K562 (cell line): Measurements from ENCODE around the gene CNTNAP4. TPM values are rescaled to one million over a fixed set of nuclear protein-coding genes. Genes with fewer than 3 reads are reported as not detected.

ENCODE experiments used
- ATAC-seq: fragments of 200-7000 bp; cut with Tn5 transposase; 3 replicates; pipeline ENCODE4 v1.9.1; 2020; ENCODE audit warnings: moderate library complexity
- BruUV-seq: library from RNA; stranded (reverse); fragments of 400-500 nt; replicated peaks from 2 replicates; lab custom pipeline; 2021; lab: Mats Ljungman, UMichigan
- CTCF ChIA-PET: fragments of 300-600 bp; formaldehyde crosslinking; extraction: SDS; loops from one replicate; lab custom pipeline; 2021; ENCODE audit warnings: low intra/inter-chr PET ratio; lab: Yijun Ruan, JAX
- POLR2A ChIA-PET: fragments of 300-600, 350-650 bp; sonication (Branson Sonifier 250); formaldehyde crosslinking; extraction: SDS; loops from one replicate; lab custom pipeline; 2021; ENCODE audit warnings: antibody characterized with exemption, inconsistent platforms; lab: Yijun Ruan, JAX
- DNase-seq, 4 experiments: peaks; one replicate each; pipeline versions ENCODE4 v3.0.0 to v3.0.0-alpha.2; 2011 to 2018; ENCODE audit warnings: low spot score in 3 of 4, mixed read lengths in 3 of 4; ENCODE audit errors: extremely low read depth in 1 of 4
- FAIRE-seq: peaks from 2 replicates; lab custom pipeline; 2011; peaks lifted over from hg19 to GRCh38; lab: Jason Lieb, UNC
- H2AFZ ChIP-seq: 2 replicates; pipeline ENCODE4 v1.6.0; 2011; ENCODE audit warnings: low read depth, low read length, control low read depth, inconsistent platforms
- H3K27ac ChIP-seq: fragments of 200-600 bp; 3 replicates; pipeline ENCODE4 v1.8.0; 2011; ENCODE audit warnings: low read depth, mild to moderate bottlenecking, control low read depth, inconsistent platforms, low read length, moderate library complexity, mixed read lengths; ENCODE audit errors: extremely low read depth
- H3K27me3 ChIP-seq, 2 experiments: fragments of 300-600 bp in 1 of 2; 2 replicates in 1 of 2; 3 replicates in 1 of 2; pipeline versions ENCODE4 v1.6.0 to v1.8.0; 2011; ENCODE audit warnings: inconsistent platforms in 2 of 2, low read length in 2 of 2, mild to moderate bottlenecking in 1 of 2, mixed read lengths in 1 of 2, moderate library complexity in 1 of 2; ENCODE audit not compliant: control insufficient read depth in 2 of 2, insufficient read depth in 2 of 2
- H3K36me3 ChIP-seq: fragments of 300-600 bp; 3 replicates; pipeline ENCODE4 v1.8.0; 2011; ENCODE audit warnings: mild to moderate bottlenecking, low read length, inconsistent platforms; ENCODE audit not compliant: control insufficient read depth, insufficient read depth
- H3K4me1 ChIP-seq, 2 experiments: fragments of 200-600 bp in 1 of 2; replicated peaks in 1 of 2; 2 replicates in 1 of 2; 3 replicates in 1 of 2; pipeline versions ENCODE4 v1.5.1 to v1.8.0; 2011; ENCODE audit warnings: inconsistent platforms in 2 of 2, low read length in 2 of 2, mild to moderate bottlenecking in 1 of 2, mixed read lengths in 1 of 2, moderate library complexity in 1 of 2; ENCODE audit not compliant: control insufficient read depth in 2 of 2, insufficient read depth in 2 of 2
- H3K4me2 ChIP-seq: 2 replicates; pipeline ENCODE4 v1.6.1; 2011; ENCODE audit warnings: low read length, control low read depth, inconsistent platforms, mixed read lengths; ENCODE audit not compliant: insufficient read depth
- H3K4me3 ChIP-seq: fragments of 200-600 bp; sonication (generic), shearing (Covaris generic); 2 replicates; pipeline ENCODE4 v1.5.1; 2016; ENCODE audit warnings: control low read depth, inconsistent platforms
- H3K79me2 ChIP-seq: fragments of 200-600 bp; 3 replicates; pipeline ENCODE4 v1.8.0; 2011; ENCODE audit warnings: low read length, inconsistent platforms; ENCODE audit not compliant: control insufficient read depth, insufficient read depth
- H3K9ac ChIP-seq, 2 experiments: 2 replicates each; pipeline versions ENCODE4 v1.6.0 to v1.6.1; 2011; ENCODE audit warnings: low read depth in 2 of 2, low read length in 2 of 2, control low read depth in 1 of 2, inconsistent platforms in 1 of 2, mild to moderate bottlenecking in 1 of 2, mixed read lengths in 1 of 2; ENCODE audit not compliant: insufficient read depth in 1 of 2
- H3K9me1 ChIP-seq: one replicate; pipeline ENCODE4 v1.6.0; 2011; ENCODE audit warnings: inconsistent platforms, mild to moderate bottlenecking, low read length, moderate library complexity; ENCODE audit not compliant: control insufficient read depth, insufficient read depth
- H3K9me3 ChIP-seq: replicated peaks from 2 replicates; pipeline ENCODE4 v1.5.1; 2011; ENCODE audit warnings: low read depth, low read length, inconsistent platforms; ENCODE audit not compliant: control insufficient read depth, insufficient read depth
- H4K20me1 ChIP-seq: replicated peaks from 2 replicates; pipeline ENCODE4 v1.6.1; 2011; ENCODE audit warnings: low read length, inconsistent platforms, mixed read lengths; ENCODE audit not compliant: control insufficient read depth, insufficient read depth
- C11orf30 ChIP-seq: fragments of 450-650 bp; IDR thresholded peaks from 2 replicates; pipeline ENCODE4 v1.6.1; 2016; ENCODE audit warnings: low read depth, mild to moderate bottlenecking
- MAFG ChIP-seq: fragments of 450-650 bp; conservative IDR thresholded peaks from 2 replicates; pipeline ENCODE4 v1.6.1; 2016; ENCODE audit warnings: missing genetic modification characterization, missing compliant biosample characterization
- NFRKB ChIP-seq: fragments of 450-650 bp; IDR thresholded peaks from 2 replicates; pipeline ENCODE4 v1.6.1; 2016; ENCODE audit warnings: low read depth
- TAF9B ChIP-seq: fragments of 450-650 bp; IDR thresholded peaks from 2 replicates; pipeline ENCODE4 v1.6.1; 2018; ENCODE audit warnings: mild to moderate bottlenecking; ENCODE audit not compliant: partially characterized antibody
- ZNF316 ChIP-seq: fragments of 450-650 bp; IDR thresholded peaks from 2 replicates; pipeline ENCODE4 v1.6.1; 2016
- WGBS: fragments of 100-300 bp; shearing (Covaris generic); methylation state at CpG from one replicate; pipeline ENCODE4 v1.1.6; 2016; ENCODE audit warnings: low coverage, mixed read lengths; ENCODE audit not compliant: insufficient coverage; ENCODE audit errors: missing lambda C conversion rate; 5-methylcytosine and 5-hydroxymethylcytosine counted together
- in situ Hi-C: fragments of 300-500 bp; cut with MboI; formaldehyde crosslinking; loops from 4 replicates; pipeline ENCODE4 v1.15.0; 2018; ENCODE audit warnings: inconsistent platforms, mixed read lengths
- intact Hi-C: fragments of 100-400 bp; cut with micrococcal nuclease; formaldehyde crosslinking; loops from 2 replicates; pipeline ENCODE4 v1.14.2; 2022
- polyA plus RNA-seq, 8 experiments: library from polyadenylated mRNA; depleted of rRNA in 4 of 8; stranded (reverse) in 5 of 8; unstranded in 3 of 8; fragments of >200 nt; fragmentation: Nextera tagmentation in 2 of 8; fragmentation: Illumina TruSeq in 1 of 8; extraction: Ambion mirVana in 2 of 8; extraction: Trizol in 1 of 8; gene quantifications; 2 replicates each; pipeline versions ENCODE4 v1.2.1 to v1.2.3, GENCODE V29; 2011 to 2014; ENCODE audit warnings: inconsistent platforms in 1 of 8, missing spikeins in 1 of 8
- small RNA-seq: library from RNA; depleted of rRNA; stranded (forward); fragments of <200 nt; gene quantifications from one replicate; pipeline ENCODE3, GENCODE V24; 2014
- total RNA-seq, 7 experiments: library from RNA; depleted of rRNA in 6 of 7; stranded (reverse); fragments of >200 nt in 6 of 7; fragmentation: Illumina TruSeq in 2 of 7; extraction: Trizol in 2 of 7; gene quantifications; 2 replicates each; pipeline versions ENCODE4 v1.2.1 to v1.2.3, GENCODE V29; 2011 to 2021; ENCODE audit warnings: low replicate concordance in 1 of 7

The CNTNAP4 gene
- total and polyA plus RNA-seq, 9 of the 15 experiments (the other 6 are each of a cell fraction or from before 2014, with no cell fraction given) = not detected

DNA sequence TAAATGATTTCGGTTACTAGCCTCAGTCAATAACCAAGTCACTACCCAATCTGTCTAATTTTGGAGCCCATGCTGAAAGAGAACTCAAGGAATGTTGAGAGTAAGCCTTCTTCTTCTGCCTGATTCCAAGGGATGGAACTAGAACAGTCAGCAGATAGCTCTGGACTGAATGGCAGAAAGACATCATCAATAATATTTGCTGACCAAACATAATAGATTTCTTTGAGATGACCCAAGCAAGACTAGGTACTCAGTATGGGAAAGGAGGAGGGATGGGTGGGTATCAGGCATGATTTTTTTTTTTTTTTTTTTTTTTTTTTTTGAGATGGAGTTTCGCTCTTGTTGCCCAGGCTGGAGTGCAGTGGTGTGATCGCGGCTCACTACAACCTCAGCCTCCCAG, 330.1 kb downstream of the CNTNAP4 start:
- Histone ChIP-seq H3K9me3 (no peaks in the 10 kb centered on the region), H3K4me1 (no peaks in the 10 kb centered on the region), H3K27me3 (no peaks in the 10 kb centered on the region), H3K9me1 (no peaks in the 10 kb centered on the region), H4K20me1 (no peaks in the 10 kb centered on the region), H3K4me3 (no peak overlapping the region), H3K4me2 (no peak overlapping the region), H3K79me2 (no peaks in the 10 kb centered on the region), H3K9ac (no peak overlapping the region), H2AFZ (no peak overlapping the region), H3K27ac (no peak overlapping the region), H3K36me3 (no peaks in the 10 kb centered on the region)
- TF ChIP-seq NFRKB = no peak
- peak; percentile 73 for TF ChIP-seq ZNF316
- peak; percentile 44; the same call in 1 of the 2 replicates for TF ChIP-seq C11orf30
- no peak for TF ChIP-seq TAF9B
- peak; percentile 41; the same call in 1 of the 2 replicates for TF ChIP-seq MAFG
- BruUV-seq = no TSS peak
- FAIRE-seq (no peak), ATAC-seq (no peak), DNase-seq (no peak)
- in situ Hi-C loops (no loop called here), intact Hi-C loops (no loop called here)
- POLR2A ChIA-PET = no interaction called here
- 0% methylated on average over 3 of the region's 4 CpGs for WGBS
- CTCF ChIA-PET = no interaction called here

Small RNA genes lying within 50 kb of the gene (small RNA-seq; reads per million reads assigned to genes)
- not detected for gene RF00133
- gene RN7SKP233 = not detected
